Uterus (tissue), 2 donors: Measurements from ENCODE around the gene SRC.

Experiments
- POLR2A ChIP-seq, 2 donors: fragments of 450-650 bp; IDR thresholded peaks; one replicate each; pipeline ENCODE4 v1.6.1; 2016; ENCODE audit warnings: antibody characterized with exemption in 2 of 2, mild to moderate bottlenecking in 1 of 2, moderate library complexity in 1 of 2
- TF ChIP-seq, protein P1 (sequence below), 4 experiments: fragments of 200-600 bp in 2 of 4; fragments of 450-650 bp in 2 of 4; sonication (generic) in 2 of 4; IDR thresholded peaks; one replicate each; pipeline ENCODE4 v1.5.1; 2016 to 2019; ENCODE audit warnings: antibody characterized with exemption in 4 of 4, mild to moderate bottlenecking in 2 of 4, moderate library complexity in 1 of 4

DNA sequence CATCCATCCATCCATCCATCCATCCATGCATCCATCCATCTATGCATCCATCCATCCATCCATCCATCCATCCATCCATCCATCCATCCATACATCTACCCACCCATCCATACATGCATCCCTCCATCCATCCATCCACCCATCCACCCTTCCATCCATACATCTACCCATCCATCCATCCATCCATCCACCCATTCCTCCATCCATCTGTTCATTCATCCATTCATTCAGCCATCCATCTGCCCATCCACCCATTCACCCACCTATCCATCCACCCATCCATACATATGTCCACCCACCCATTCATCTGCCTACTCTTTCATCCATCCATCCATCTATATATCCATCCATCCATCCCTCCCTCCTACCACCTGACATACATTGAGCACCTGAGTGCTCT is 104.4 kb downstream of the SRC start:
- TF ChIP-seq, protein P1, sequence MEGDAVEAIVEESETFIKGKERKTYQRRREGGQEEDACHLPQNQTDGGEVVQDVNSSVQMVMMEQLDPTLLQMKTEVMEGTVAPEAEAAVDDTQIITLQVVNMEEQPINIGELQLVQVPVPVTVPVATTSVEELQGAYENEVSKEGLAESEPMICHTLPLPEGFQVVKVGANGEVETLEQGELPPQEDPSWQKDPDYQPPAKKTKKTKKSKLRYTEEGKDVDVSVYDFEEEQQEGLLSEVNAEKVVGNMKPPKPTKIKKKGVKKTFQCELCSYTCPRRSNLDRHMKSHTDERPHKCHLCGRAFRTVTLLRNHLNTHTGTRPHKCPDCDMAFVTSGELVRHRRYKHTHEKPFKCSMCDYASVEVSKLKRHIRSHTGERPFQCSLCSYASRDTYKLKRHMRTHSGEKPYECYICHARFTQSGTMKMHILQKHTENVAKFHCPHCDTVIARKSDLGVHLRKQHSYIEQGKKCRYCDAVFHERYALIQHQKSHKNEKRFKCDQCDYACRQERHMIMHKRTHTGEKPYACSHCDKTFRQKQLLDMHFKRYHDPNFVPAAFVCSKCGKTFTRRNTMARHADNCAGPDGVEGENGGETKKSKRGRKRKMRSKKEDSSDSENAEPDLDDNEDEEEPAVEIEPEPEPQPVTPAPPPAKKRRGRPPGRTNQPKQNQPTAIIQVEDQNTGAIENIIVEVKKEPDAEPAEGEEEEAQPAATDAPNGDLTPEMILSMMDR (IDR thresholded peaks at IDR 0.05): no peak
- no peak for TF ChIP-seq POLR2A (IDR thresholded peaks at IDR 0.05)
